Tibial artery (tissue), 4 donors: ENCODE measurements around the gene OR5AU1.
A peak's percentile ranks its signal among the peaks of the same experiment; 100 is the strongest.

ENCODE experiments used
- DNase-seq, 2 donors: peaks; one replicate each; pipeline ENCODE4 v3.0.0-alpha.2; 2019
- H3K27ac ChIP-seq, 2 donors: fragments of 200-600 bp; sonication (generic) in 1 of 2; 1 replicate in 1 of 2; 2 replicates in 1 of 2; pipeline ENCODE4 v1.5.1; 2018 to 2019; ENCODE audit warnings: mild to moderate bottlenecking in 1 of 2
- H3K27me3 ChIP-seq, 2 donors: fragments of 200-600 bp; sonication (generic) in 1 of 2; one replicate each; pipeline versions ENCODE4 v1.5.1 to v1.6.0; 2016 to 2019
- H3K36me3 ChIP-seq, 3 donors: fragments of 200-600 bp; sonication (generic) in 2 of 3; one replicate each; pipeline ENCODE4 v1.5.1; 2016 to 2019; ENCODE audit warnings: mild to moderate bottlenecking in 2 of 3
- H3K4me1 ChIP-seq, 4 donors: fragments of 200-600 bp; sonication (generic) in 2 of 4; 1 replicate in 3 of 4; 2 replicates in 1 of 4; pipeline ENCODE4 v1.5.1; 2016 to 2019
- H3K4me3 ChIP-seq, 2 donors: fragments of 200-600 bp; sonication (generic) in 1 of 2; 1 replicate in 1 of 2; 2 replicates in 1 of 2; pipeline ENCODE4 v1.5.1; 2018 to 2019; ENCODE audit warnings: mild to moderate bottlenecking in 2 of 2
- H3K9me3 ChIP-seq, 3 donors: fragments of 200-600 bp; sonication (generic) in 1 of 3; one replicate each; pipeline ENCODE4 v1.5.1; 2016 to 2019
- CTCF ChIP-seq, 2 experiments: fragments of 200-600 bp in 1 of 2; fragments of 450-650 bp in 1 of 2; IDR thresholded peaks; one replicate each; pipeline ENCODE4 v1.5.1; 2017 to 2019; ENCODE audit warnings: antibody characterized with exemption in 2 of 2, mild to moderate bottlenecking in 1 of 2, moderate library complexity in 1 of 2
- intact Hi-C: fragments of 100-400 bp; cut with DNase I; formaldehyde crosslinking; loops from one replicate; pipeline ENCODE4 v1.15.0; 2023; ENCODE audit warnings: low total_unique reads

OR5AU1 gene

GRCh38 chr14:21142357-21142756, 13.5 kb downstream of the OR5AU1 start:
- no peaks in the 10 kb centered on the region for H3K27me3 ChIP-seq
- peaks cover 0 to 12% (median 0%) of the 10 kb centered on the region in 3 donors for H3K9me3 ChIP-seq
- no peak overlapping the region for H3K27ac ChIP-seq
- no peak for TF ChIP-seq CTCF (IDR thresholded peaks at IDR 0.05)
- no peak overlapping the region for H3K4me3 ChIP-seq
- H3K36me3 ChIP-seq = no peaks in the 10 kb centered on the region
- no peak for DNase-seq
- no peaks in the 10 kb centered on the region for H3K4me1 ChIP-seq
- intact Hi-C loops = no loop called here

GRCh38 chr14:21136024-21136423, 19.8 kb downstream of the OR5AU1 start:
- intact Hi-C loops = no loop called here
- peaks cover 0 to 2% (median 0%) of the 10 kb centered on the region in 3 donors for H3K9me3 ChIP-seq

GRCh38 chr14:21133901-21134300, 22.0 kb downstream of the OR5AU1 start:
- no peak for TF ChIP-seq CTCF (IDR thresholded peaks at IDR 0.05)
- Histone ChIP-seq H3K4me3 (no peak overlapping the region), H3K4me1 (no peaks in the 10 kb centered on the region), H3K9me3 (peaks cover 0 to 4% (median 0%) of the 10 kb centered on the region in 3 donors), H3K27me3 (no peaks in the 10 kb centered on the region), H3K27ac (no peak overlapping the region), H3K36me3 (no peaks in the 10 kb centered on the region)
- no peak for DNase-seq
- intact Hi-C loops = no loop called here

More at GRCh38 chr14:21136024-21136423, 19.8 kb downstream of the OR5AU1 start:
- no peak overlapping the region for H3K27ac ChIP-seq
- H3K4me3 ChIP-seq = no peak overlapping the region
- peak; percentile 27 to 42 for TF ChIP-seq CTCF (IDR thresholded peaks at IDR 0.05)
- DNase-seq = no peak
- H3K36me3 ChIP-seq = no peaks in the 10 kb centered on the region
- H3K27me3 ChIP-seq = no peaks in the 10 kb centered on the region
- no peaks in the 10 kb centered on the region for H3K4me1 ChIP-seq

GRCh38 chr14:21123429-21123828, 32.4 kb downstream of the OR5AU1 start:
- Histone ChIP-seq H3K27me3 (no peaks in the 10 kb centered on the region), H3K4me1 (no peaks in the 10 kb centered on the region), H3K36me3 (no peaks in the 10 kb centered on the region), H3K4me3 (no peak overlapping the region), H3K9me3 (no peaks in the 10 kb centered on the region), H3K27ac (no peak overlapping the region)
- no peak for DNase-seq
- intact Hi-C loops = no loop called here
- no peak for TF ChIP-seq CTCF (IDR thresholded peaks at IDR 0.05)

GRCh38 chr14:21121122-21121521, 34.7 kb downstream of the OR5AU1 start:
- intact Hi-C loops = no loop called here
- TF ChIP-seq CTCF (IDR thresholded peaks at IDR 0.05) = no peak
- Histone ChIP-seq H3K9me3 (no peaks in the 10 kb centered on the region), H3K27ac (no peak overlapping the region), H3K36me3 (no peaks in the 10 kb centered on the region), H3K4me1 (no peaks in the 10 kb centered on the region), H3K4me3 (no peak overlapping the region), H3K27me3 (no peaks in the 10 kb centered on the region)
- no peak for DNase-seq

GRCh38 chr14:21120686-21121085, 35.2 kb downstream of the OR5AU1 start:
- TF ChIP-seq CTCF (IDR thresholded peaks at IDR 0.05) = no peak
- H3K9me3 ChIP-seq = no peaks in the 10 kb centered on the region
- DNase-seq = no peak
- no peak overlapping the region for H3K27ac ChIP-seq
- no peaks in the 10 kb centered on the region for H3K27me3 ChIP-seq
- H3K4me1 ChIP-seq = no peaks in the 10 kb centered on the region
- intact Hi-C loops = no loop called here
- H3K36me3 ChIP-seq = no peaks in the 10 kb centered on the region
- no peak overlapping the region for H3K4me3 ChIP-seq
